PC-3 (cell line): Measurements from ENCODE around the gene RASGRP3. TPM values are rescaled to one million over a fixed set of nuclear protein-coding genes. Genes with fewer than 3 reads are reported as not detected.

Experiments
- ATAC-seq: fragments of 200-7000 bp; cut with Tn5 transposase; 2 replicates; pipeline ENCODE4 v1.9.1; 2020; ENCODE audit warnings: mild to moderate bottlenecking, moderate library complexity
- BruUV-seq: library from RNA; stranded (reverse); fragments of 400-500 nt; replicated peaks from 2 replicates; lab custom pipeline; 2021; lab: Mats Ljungman, UMichigan
- CTCF ChIA-PET: fragments of 300-600 bp; sonication (Branson Sonifier 250); formaldehyde crosslinking; loops from one replicate; lab custom pipeline; 2022; ENCODE audit warnings: antibody characterized with exemption; lab: Charles Lee
- POLR2A ChIA-PET: fragments of 300-600 bp; sonication (Branson Sonifier 250); formaldehyde crosslinking; loops from one replicate; lab custom pipeline; 2022; ENCODE audit warnings: antibody characterized with exemption; ENCODE audit not compliant: unreplicated experiment; lab: Charles Lee
- DNase-seq: peaks from one replicate; pipeline ENCODE4 v3.0.0-alpha.2; 2015
- H2AFZ ChIP-seq: fragments of 300-600 bp; sonication (generic); 2 replicates; pipeline ENCODE4 v1.6.0; 2016; ENCODE audit warnings: antibody characterized with exemption, low read length
- H3F3A ChIP-seq: fragments of 300-600 bp; sonication (generic); one replicate; pipeline ENCODE4 v1.6.0; 2017; ENCODE audit warnings: antibody characterized with exemption, low read length, control low read depth, mild to moderate bottlenecking; ENCODE audit not compliant: unreplicated experiment
- H3K27ac ChIP-seq: fragments of 300-600 bp; sonication (generic); 2 replicates; pipeline ENCODE4 v1.5.1; 2016; ENCODE audit warnings: mild to moderate bottlenecking, low read length
- H3K27me3 ChIP-seq: fragments of 300-600 bp; sonication (generic); 2 replicates; pipeline ENCODE4 v1.6.1; 2016; ENCODE audit warnings: low read length, mixed read lengths
- H3K36me3 ChIP-seq: fragments of 300-600 bp; sonication (generic); 2 replicates; pipeline ENCODE4 v1.6.1; 2016; ENCODE audit warnings: low read depth, mixed run types, low read length, mixed read lengths
- H3K4me1 ChIP-seq: fragments of 300-600 bp; sonication (generic); 2 replicates; pipeline ENCODE4 v1.5.1; 2016; ENCODE audit warnings: low read length; ENCODE audit not compliant: insufficient read depth
- H3K4me2 ChIP-seq: fragments of 300-600 bp; sonication (generic); 2 replicates; pipeline ENCODE4 v1.6.0; 2016; ENCODE audit warnings: low read length
- H3K4me3 ChIP-seq: fragments of 300-600 bp; sonication (generic); 2 replicates; pipeline ENCODE4 v1.5.1; 2016; ENCODE audit warnings: mild to moderate bottlenecking, low read length, mixed read lengths
- H3K79me2 ChIP-seq: fragments of 300-600 bp; sonication (generic); 2 replicates; pipeline ENCODE4 v1.6.1; 2017; ENCODE audit warnings: low read length, mixed read lengths
- H3K9ac ChIP-seq: fragments of 300-600 bp; sonication (generic); 2 replicates; pipeline ENCODE4 v1.6.0; 2016; ENCODE audit warnings: mild to moderate bottlenecking, low read length
- H3K9me2 ChIP-seq: fragments of 300-600 bp; sonication (generic); replicated peaks from 2 replicates; pipeline ENCODE4 v1.6.1; 2016; ENCODE audit warnings: mixed run types, low read length, mixed read lengths
- H3K9me3 ChIP-seq: fragments of 300-600 bp; sonication (generic); 2 replicates; pipeline ENCODE4 v1.6.1; 2016; ENCODE audit warnings: low read length, mixed read lengths
- H4K20me1 ChIP-seq: fragments of 300-600 bp; sonication (generic); 2 replicates; pipeline ENCODE4 v1.6.1; 2016; ENCODE audit warnings: low read length, mixed read lengths
- CTCF ChIP-seq: fragments of 300-600 bp; sonication (generic); conservative IDR thresholded peaks from 2 replicates; pipeline ENCODE4 v1.5.1; 2017; ENCODE audit warnings: antibody characterized with exemption, low read depth, mild to moderate bottlenecking, low read length
- EZH2 ChIP-seq: fragments of 300-600 bp; sonication (generic); IDR thresholded peaks from one replicate; pipeline ENCODE4 v1.6.1; 2017; ENCODE audit warnings: antibody characterized with exemption, mild to moderate bottlenecking, low read length; ENCODE audit not compliant: unreplicated experiment
- EZH2phosphoT487 ChIP-seq: fragments of 300-600 bp; sonication (generic); IDR thresholded peaks from 2 replicates; pipeline ENCODE4 v1.6.1; 2018; ENCODE audit warnings: mild to moderate bottlenecking, antibody characterized with exemption, low read length, borderline replicate concordance
- intact Hi-C: fragments of 100-400 bp; cut with micrococcal nuclease; formaldehyde crosslinking; loops from 2 replicates; pipeline ENCODE4 v1.9.0; 2023
- total RNA-seq: library from RNA; depleted of rRNA; stranded (reverse); fragments of >200 nt; gene quantifications from 2 replicates; pipeline ENCODE4 v1.2.3, GENCODE V29; 2014

The RASGRP3 gene
- total RNA-seq, 1 experiment from 2014 or later: 0.15 TPM

GRCh38 chr2:33606100-33606499 is 129.7 kb downstream of the RASGRP3 start:
- Histone ChIP-seq H3K36me3 (no peaks in the 10 kb centered on the region), H3K79me2 (no peaks in the 10 kb centered on the region), H2AFZ (no peak overlapping the region), H3K4me2 (no peak overlapping the region), H3F3A (no peaks in the 10 kb centered on the region), H3K27ac (no peak overlapping the region), H3K9me3 (no peaks in the 10 kb centered on the region), H3K27me3 (no peaks in the 10 kb centered on the region), H3K9me2 (no peaks in the 10 kb centered on the region), H4K20me1 (no peaks in the 10 kb centered on the region), H3K9ac (no peak overlapping the region), H3K4me1 (no peaks in the 10 kb centered on the region), H3K4me3 (no peak overlapping the region)
- no peak for TF ChIP-seq CTCF
- no peak for TF ChIP-seq EZH2
- no peak for TF ChIP-seq EZH2phosphoT487
- POLR2A ChIA-PET: no interaction called here
- no TSS peak for BruUV-seq
- intact Hi-C loops: no loop called here
- ATAC-seq: no peak
- DNase-seq: no peak
- CTCF ChIA-PET: no interaction called here

- intact Hi-C loops: no loop called here
- Histone ChIP-seq H3K9me3 (no peaks in the 10 kb centered on the region; the same call in 1 of the 2 replicates), H3F3A (no peaks in the 10 kb centered on the region), H3K4me1 (no peaks in the 10 kb centered on the region), H3K27ac (no peak overlapping the region), H3K4me2 (no peak overlapping the region), H3K79me2 (no peaks in the 10 kb centered on the region), H3K27me3 (no peaks in the 10 kb centered on the region), H2AFZ (no peak overlapping the region), H3K4me3 (no peak overlapping the region), H3K36me3 (no peaks in the 10 kb centered on the region), H4K20me1 (no peaks in the 10 kb centered on the region), H3K9ac (no peak overlapping the region), H3K9me2 (no peaks in the 10 kb centered on the region)
- ChIA-PET CTCF (no interaction called here), POLR2A (no interaction called here)
- DNase-seq (no peak), ATAC-seq (no peak)
- TF ChIP-seq EZH2: no peak
- TF ChIP-seq CTCF: no peak
- no peak for TF ChIP-seq EZH2phosphoT487
- no TSS peak for BruUV-seq
Measured at GRCh38 chr2:33606622-33607021, 130.2 kb downstream of the RASGRP3 start.

- Histone ChIP-seq H3K4me1 (no peaks in the 10 kb centered on the region), H3K79me2 (no peaks in the 10 kb centered on the region), H3K4me2 (no peak overlapping the region), H4K20me1 (no peaks in the 10 kb centered on the region), H2AFZ (no peak overlapping the region), H3K9me2 (no peaks in the 10 kb centered on the region), H3K36me3 (no peaks in the 10 kb centered on the region), H3K9me3 (no peaks in the 10 kb centered on the region; the same call in 1 of the 2 replicates), H3K9ac (no peak overlapping the region), H3F3A (no peaks in the 10 kb centered on the region), H3K27me3 (no peaks in the 10 kb centered on the region), H3K27ac (no peak overlapping the region), H3K4me3 (no peak overlapping the region)
- POLR2A ChIA-PET: no interaction called here
- CTCF ChIA-PET: no interaction called here
- intact Hi-C loops: no loop called here
- DNase-seq (no peak), ATAC-seq (no peak)
- no peak for TF ChIP-seq CTCF
- no peak for TF ChIP-seq EZH2
- no peak for TF ChIP-seq EZH2phosphoT487
- BruUV-seq: no TSS peak
Measured at GRCh38 chr2:33607251-33607721, 130.8 kb downstream of the RASGRP3 start.
